Gastrocnemius medialis (tissue), 4 donors: Measurements from ENCODE around the gene SLC17A9. TPM values are rescaled to one million over a fixed set of nuclear protein-coding genes. Genes with fewer than 3 reads are reported as not detected.
A peak's percentile ranks its signal among the peaks of the same experiment; 100 is the strongest.
"Not testable (repeated sequence)": the region's sequence is repeated elsewhere in the genome, so short reads cannot be mapped to it uniquely, and the experiment has no call there.

Source experiments
- ATAC-seq, 2 donors: fragments of 150-250 bp; one replicate each; pipeline ENCODE4 v1.9.1; 2016
- DNase-seq, 2 donors: peaks; one replicate each; pipeline ENCODE4 v3.0.0-alpha.2; 2019
- H3K27ac ChIP-seq, 4 donors: fragments of 200-600 bp; sonication (generic); 1 replicate in 1 of 4; 2 replicates in 3 of 4; pipeline ENCODE4 v1.5.1; 2016 to 2018; ENCODE audit warnings: mild to moderate bottlenecking in 2 of 4, moderate library complexity in 1 of 4
- H3K27me3 ChIP-seq, 3 donors: fragments of 200-600 bp; sonication (generic) in 2 of 3; 1 replicate in 1 of 3; 2 replicates in 2 of 3; pipeline versions ENCODE4 v1.5.1 to v1.6.0; 2016 to 2019; ENCODE audit warnings: mild to moderate bottlenecking in 1 of 3, moderate library complexity in 1 of 3
- H3K36me3 ChIP-seq, 2 donors: fragments of 200-600 bp; sonication (generic) in 1 of 2; one replicate each; pipeline ENCODE4 v1.5.1; 2017 to 2018
- H3K4me1 ChIP-seq, 2 donors: fragments of 200-600 bp; sonication (generic) in 1 of 2; one replicate each; pipeline ENCODE4 v1.5.1; 2016 to 2017; ENCODE audit warnings: mild to moderate bottlenecking in 2 of 2
- H3K4me3 ChIP-seq, 4 donors: fragments of 200-600 bp; sonication (generic) in 3 of 4; 1 replicate in 1 of 4; 2 replicates in 3 of 4; pipeline ENCODE4 v1.5.1; 2016 to 2019; ENCODE audit warnings: mild to moderate bottlenecking in 2 of 4
- H3K9me3 ChIP-seq, 3 donors: fragments of 200-600 bp; sonication (generic) in 2 of 3; 1 replicate in 1 of 3; 2 replicates in 2 of 3; pipeline ENCODE4 v1.5.1; 2016 to 2019
- CTCF ChIP-seq, 5 experiments: fragments of 450-650 bp in 3 of 5; fragments of 200-600 bp in 2 of 5; sonication (generic) in 2 of 5; IDR thresholded peaks in 4 of 5; conservative IDR thresholded peaks in 1 of 5; 1 replicate in 4 of 5; 2 replicates in 1 of 5; pipeline ENCODE4 v1.5.1; 2016 to 2019; ENCODE audit warnings: antibody characterized with exemption in 5 of 5, mild to moderate bottlenecking in 3 of 5, moderate library complexity in 3 of 5
- POLR2A ChIP-seq, 2 donors: fragments of 450-650 bp; IDR thresholded peaks; one replicate each; pipeline ENCODE4 v1.6.1; 2017; ENCODE audit warnings: antibody characterized with exemption in 2 of 2, mild to moderate bottlenecking in 2 of 2, moderate library complexity in 2 of 2
- in situ Hi-C, 4 donors: fragments of 200-750 bp; cut with MboI; loops; one replicate each; pipeline versions ENCODE4 v1.15.0 to v1.8.0; 2017; ENCODE audit warnings: low sequenced_read_pairs in 4 of 4
- intact Hi-C: fragments of 100-400 bp; cut with DNase I; formaldehyde crosslinking; loops from one replicate; pipeline ENCODE4 v1.15.1; 2023; ENCODE audit warnings: low total_unique reads
- total RNA-seq, 4 donors: library from RNA; depleted of rRNA; stranded (reverse); fragments of >200 nt; gene quantifications; one replicate each; pipeline versions ENCODE4 v1.1.0 to v1.2.3, GENCODE V29; 2016

The SLC17A9 gene
- total RNA-seq, 4 donors from 2014 or later: 0.55 to 2.4 (median 1.2) TPM

DNA sequence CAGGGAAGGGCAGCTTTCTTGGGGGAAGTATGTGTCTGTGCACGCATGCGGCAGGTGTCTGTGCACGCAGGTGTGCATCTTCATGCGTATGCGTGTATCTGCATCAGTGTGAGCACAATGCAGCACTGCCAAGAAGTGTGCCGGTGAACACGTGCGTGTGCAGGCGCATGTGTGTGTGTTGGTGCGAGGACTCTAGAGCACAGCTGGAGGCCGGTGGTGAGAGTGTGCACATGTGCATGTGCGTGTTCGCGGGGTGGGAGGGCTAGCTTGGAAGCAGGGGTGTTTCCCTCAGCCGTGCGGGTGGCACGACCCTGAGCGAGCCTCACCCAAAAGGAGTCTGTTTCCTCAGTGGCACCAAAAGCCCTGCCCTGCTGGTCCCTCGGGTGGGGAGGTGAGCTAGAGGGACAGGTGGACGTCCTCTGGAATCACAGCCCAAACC, 7.5 kb downstream of the SLC17A9 start:
- H3K27me3 ChIP-seq: no peaks in the 10 kb centered on the region
- DNase-seq (no peak), ATAC-seq (no peak)
- no peak for TF ChIP-seq CTCF (IDR thresholded peaks at IDR 0.05 in 4 of 5, conservative IDR thresholded peaks at IDR 0.05 in 1 of 5)
- TF ChIP-seq POLR2A (IDR thresholded peaks at IDR 0.05): no peak
- no peaks in the 10 kb centered on the region for H3K36me3 ChIP-seq
- in situ Hi-C loops: no loop called here
- no peak overlapping the region for H3K4me3 ChIP-seq
- no peak overlapping the region for H3K27ac ChIP-seq
- intact Hi-C loops: no loop called here
- H3K9me3 ChIP-seq: no peaks in the 10 kb centered on the region
- H3K4me1 ChIP-seq: peaks cover 0 to 5% of the 10 kb centered on the region in 2 donors

DNA sequence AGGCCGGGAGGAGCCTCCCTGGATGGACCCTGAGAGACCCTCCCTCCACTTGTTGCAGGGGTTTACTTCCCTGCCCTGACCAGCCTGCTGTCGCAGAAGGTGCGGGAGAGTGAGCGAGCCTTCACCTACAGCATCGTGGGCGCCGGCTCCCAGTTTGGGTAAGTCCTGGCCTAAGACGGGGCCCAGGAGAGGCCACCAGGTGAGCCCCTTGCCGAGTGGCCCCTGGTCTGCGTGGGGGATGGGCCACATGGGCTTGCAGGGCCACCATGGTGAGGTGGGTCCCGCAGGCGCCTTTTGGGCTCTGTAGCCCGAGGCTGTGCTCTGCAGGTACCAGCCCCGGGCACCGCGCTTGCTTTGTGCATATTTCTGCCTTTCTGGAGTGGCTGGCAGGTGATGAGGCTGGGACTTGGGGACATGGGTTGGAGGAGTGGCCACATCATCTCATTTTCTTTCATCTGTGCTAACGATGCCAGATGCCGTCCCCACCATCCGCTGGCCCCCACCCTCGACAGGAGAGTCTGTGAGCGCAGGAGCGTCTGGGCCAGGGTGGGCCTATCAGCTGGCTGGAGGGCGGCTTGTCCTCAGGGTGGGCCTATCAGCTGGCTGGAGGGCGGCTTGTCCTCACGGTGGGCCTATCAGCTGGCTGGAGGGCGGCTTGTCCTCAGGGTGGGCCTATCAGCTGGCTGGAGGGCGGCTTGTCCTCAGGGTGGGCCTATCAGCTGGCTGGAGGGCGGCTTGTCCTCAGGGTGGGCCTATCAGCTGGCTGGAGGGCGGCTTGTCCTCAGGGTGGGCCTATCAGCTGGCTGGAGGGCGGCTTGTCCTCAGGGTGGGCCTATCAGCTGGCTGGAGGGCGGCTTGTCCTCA, 8.2 kb downstream of the SLC17A9 start:
- H3K27ac ChIP-seq, in situ Hi-C loops, H3K9me3 ChIP-seq, intact Hi-C loops, H3K36me3 ChIP-seq, ATAC-seq, H3K27me3 ChIP-seq, H3K4me3 ChIP-seq, H3K4me1 ChIP-seq, DNase-seq: not testable (repeated sequence)

- no peaks in the 10 kb centered on the region for H3K27me3 ChIP-seq
- H3K4me1 ChIP-seq: no peaks in the 10 kb centered on the region
- TF ChIP-seq POLR2A (IDR thresholded peaks at IDR 0.05) (no peak), CTCF (IDR thresholded peaks at IDR 0.05 in 4 of 5, conservative IDR thresholded peaks at IDR 0.05 in 1 of 5) (no peak)
- in situ Hi-C loops: no loop called here
- DNase-seq: no peak
- H3K4me3 ChIP-seq: peak overlapping the region in 1 of 4 donors; percentile 17
- no peak overlapping the region for H3K27ac ChIP-seq
- intact Hi-C loops: no loop called here
- H3K9me3 ChIP-seq: no peaks in the 10 kb centered on the region
- no peak for ATAC-seq
- no peaks in the 10 kb centered on the region for H3K36me3 ChIP-seq
Measured at GRCh38 chr20:62961310-62961783, 8.8 kb downstream of the SLC17A9 start.

GRCh38 chr20:62961799-62962198, 9.3 kb downstream of the SLC17A9 start:
- intact Hi-C loops (no loop called here), in situ Hi-C loops (no loop called here)
- H3K9me3 ChIP-seq: no peaks in the 10 kb centered on the region
- no peaks in the 10 kb centered on the region for H3K4me1 ChIP-seq
- no peaks in the 10 kb centered on the region for H3K27me3 ChIP-seq
- H3K4me3 ChIP-seq: peak overlapping the region in 1 of 4 donors; percentile 17
- H3K27ac ChIP-seq: no peak overlapping the region
- H3K36me3 ChIP-seq: no peaks in the 10 kb centered on the region
- ATAC-seq (no peak), DNase-seq (no peak)
- no peak for TF ChIP-seq CTCF (IDR thresholded peaks at IDR 0.05 in 4 of 5, conservative IDR thresholded peaks at IDR 0.05 in 1 of 5)
- TF ChIP-seq POLR2A (IDR thresholded peaks at IDR 0.05): no peak

DNA sequence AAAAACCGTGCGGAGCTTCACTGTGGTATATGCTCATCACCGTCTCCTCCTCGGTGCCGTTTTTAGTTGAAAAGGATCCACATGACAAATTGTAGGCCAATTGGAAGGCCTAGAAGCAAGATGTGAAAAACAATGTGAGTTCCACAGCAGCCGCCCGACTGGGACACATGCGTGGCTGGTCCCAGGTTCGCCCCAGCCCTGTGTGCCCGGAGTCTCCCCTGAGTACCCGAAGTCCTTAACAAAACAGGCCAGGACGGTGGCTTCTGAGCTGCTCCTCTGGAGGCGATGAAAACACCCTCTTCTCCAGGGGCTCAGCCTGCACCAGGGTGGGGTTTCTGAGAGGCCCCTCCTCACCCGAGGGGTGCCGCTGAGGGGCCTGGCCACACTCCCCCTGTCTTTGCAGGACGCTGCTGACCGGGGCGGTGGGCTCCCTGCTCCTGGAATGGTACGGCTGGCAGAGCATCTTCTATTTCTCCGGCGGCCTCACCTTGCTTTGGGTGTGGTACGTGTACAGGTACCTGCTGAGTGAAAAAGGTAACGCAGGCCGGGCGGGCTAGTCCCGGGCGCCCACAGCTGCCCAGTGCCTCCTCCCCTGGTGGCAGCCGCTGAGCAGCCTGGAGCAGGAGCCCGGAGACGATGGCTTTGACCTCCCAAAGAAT, 9.8 kb downstream of the SLC17A9 start:
- Histone ChIP-seq H3K27ac (no peak overlapping the region), H3K9me3 (no peaks in the 10 kb centered on the region), H3K36me3 (no peaks in the 10 kb centered on the region), H3K4me3 (no peak overlapping the region), H3K4me1 (no peaks in the 10 kb centered on the region), H3K27me3 (no peaks in the 10 kb centered on the region)
- intact Hi-C loops (no loop called here), in situ Hi-C loops (no loop called here)
- TF ChIP-seq POLR2A (IDR thresholded peaks at IDR 0.05) (no peak), CTCF (IDR thresholded peaks at IDR 0.05 in 4 of 5, conservative IDR thresholded peaks at IDR 0.05 in 1 of 5) (no peak)
- no peak for DNase-seq
- ATAC-seq: no peak
